ENCODE measurements around the gene SMG6. TPM values are rescaled to one million over a fixed set of nuclear protein-coding genes. Genes with fewer than 3 reads are reported as not detected.

Gene SMG6
- total and polyA plus RNA-seq, 2 of the 8 experiments (the other 6 are each of a cell fraction or from before 2014, with no cell fraction given): 18.5 to 25.2 TPM

DNA sequence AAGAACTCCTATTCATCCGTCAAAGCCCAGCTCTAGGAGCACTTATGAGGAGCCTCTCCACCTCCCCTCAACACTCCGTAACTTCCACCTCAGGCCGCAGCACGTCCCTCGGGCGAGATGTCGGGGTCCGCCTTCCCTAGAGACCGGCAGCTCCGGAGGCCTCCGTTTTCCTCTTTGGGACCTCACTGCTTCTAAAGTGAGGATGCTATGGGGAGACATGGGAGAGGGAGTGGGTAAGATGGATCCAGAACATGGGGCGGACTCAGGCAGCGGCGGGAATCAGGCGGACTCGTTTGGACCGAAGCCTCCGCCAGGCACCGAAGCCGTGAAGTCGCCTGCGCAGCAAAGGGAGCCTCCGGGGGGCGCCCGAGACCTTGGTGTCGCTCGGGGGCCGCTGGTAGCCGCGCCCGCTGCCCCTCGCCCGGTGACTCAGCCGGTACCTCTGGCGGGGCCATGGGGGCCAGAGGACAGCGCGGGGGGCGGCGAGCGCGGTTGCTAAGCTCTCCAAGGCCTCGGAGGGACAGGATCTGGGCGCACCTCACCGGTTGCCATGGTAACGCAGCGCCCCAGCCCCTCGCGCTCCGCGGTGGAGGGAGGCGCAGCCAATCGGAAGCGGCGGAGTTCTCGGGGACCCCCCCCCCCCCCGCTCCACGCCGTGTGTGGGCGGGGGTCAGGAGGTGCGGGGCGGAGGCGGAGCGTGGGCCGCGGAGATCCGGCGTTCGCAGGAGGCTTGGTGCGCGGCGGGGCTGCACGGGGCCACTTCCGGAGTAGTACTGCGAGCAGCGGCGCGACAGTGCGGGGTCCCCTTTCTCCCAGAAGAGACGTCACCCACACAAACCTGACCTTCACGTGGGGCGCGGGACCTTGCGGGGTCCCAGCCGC, 250.0 kb downstream of the SMG6 start (continued):
- TF ChIP-seq SUZ12 (IDR thresholded peaks at IDR 0.05; ENCODE audit: low read length): peak; percentile 65; the same call in 1 of the 2 replicates
- no peak for TF ChIP-seq RNF2 (IDR thresholded peaks at IDR 0.05; ENCODE audit: borderline replicate concordance, low read depth, low read length, missing control alignments, poor library complexity, severe bottlenecking)
- TF ChIP-seq CBX5 (IDR thresholded peaks at IDR 0.05; ENCODE audit: low read depth, low read length): no peak
- peak; percentile 62 to 74 for TF ChIP-seq RAD21 (IDR thresholded peaks at IDR 0.05 in 1 of 2, conservative IDR thresholded peaks at IDR 0.05 in 1 of 2; ENCODE audit: low read depth in 2 of 2, low read length in 2 of 2)
- TF ChIP-seq MAX (IDR thresholded peaks at IDR 0.05): no peak; the same call in 1 of the 2 replicates
- TF ChIP-seq, protein P1, sequence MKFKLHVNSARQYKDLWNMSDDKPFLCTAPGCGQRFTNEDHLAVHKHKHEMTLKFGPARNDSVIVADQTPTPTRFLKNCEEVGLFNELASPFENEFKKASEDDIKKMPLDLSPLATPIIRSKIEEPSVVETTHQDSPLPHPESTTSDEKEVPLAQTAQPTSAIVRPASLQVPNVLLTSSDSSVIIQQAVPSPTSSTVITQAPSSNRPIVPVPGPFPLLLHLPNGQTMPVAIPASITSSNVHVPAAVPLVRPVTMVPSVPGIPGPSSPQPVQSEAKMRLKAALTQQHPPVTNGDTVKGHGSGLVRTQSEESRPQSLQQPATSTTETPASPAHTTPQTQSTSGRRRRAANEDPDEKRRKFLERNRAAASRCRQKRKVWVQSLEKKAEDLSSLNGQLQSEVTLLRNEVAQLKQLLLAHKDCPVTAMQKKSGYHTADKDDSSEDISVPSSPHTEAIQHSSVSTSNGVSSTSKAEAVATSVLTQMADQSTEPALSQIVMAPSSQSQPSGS (IDR thresholded peaks at IDR 0.05; ENCODE audit: low read length): no peak
- no peak for TF ChIP-seq HDAC6 (IDR thresholded peaks at IDR 0.05; ENCODE audit: low read depth, low read length)
- no peak for TF ChIP-seq JUN (IDR thresholded peaks at IDR 0.05; ENCODE audit: low read depth, low read length)
- TF ChIP-seq JUND (IDR thresholded peaks at IDR 0.05; ENCODE audit: low read length): peak; percentile 45; the same call in 1 of the 2 replicates
- TF ChIP-seq RBBP5 (IDR thresholded peaks at IDR 0.05; ENCODE audit: borderline replicate concordance, low read depth, low read length): 0 out of 2 replicates have a peak, but pooled peaks have one; percentile 23
- TF ChIP-seq, protein P2, sequence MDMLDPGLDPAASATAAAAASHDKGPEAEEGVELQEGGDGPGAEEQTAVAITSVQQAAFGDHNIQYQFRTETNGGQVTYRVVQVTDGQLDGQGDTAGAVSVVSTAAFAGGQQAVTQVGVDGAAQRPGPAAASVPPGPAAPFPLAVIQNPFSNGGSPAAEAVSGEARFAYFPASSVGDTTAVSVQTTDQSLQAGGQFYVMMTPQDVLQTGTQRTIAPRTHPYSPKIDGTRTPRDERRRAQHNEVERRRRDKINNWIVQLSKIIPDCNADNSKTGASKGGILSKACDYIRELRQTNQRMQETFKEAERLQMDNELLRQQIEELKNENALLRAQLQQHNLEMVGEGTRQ (IDR thresholded peaks at IDR 0.05; ENCODE audit: low read length): no peak
- TF ChIP-seq SIN3A (conservative IDR thresholded peaks at IDR 0.05 in 1 of 2, IDR thresholded peaks at IDR 0.05 in 1 of 2; ENCODE audit: low read depth in 1 of 2, low read length in 2 of 2): no peak
